HL-60 (cell line): Measurements from ENCODE around the gene DPF3.

Source experiments
- DNase-seq, 2 experiments: peaks; one replicate each; pipeline ENCODE4 v3.0.0-alpha.2; 2010 to 2020; ENCODE audit warnings: low read depth in 1 of 2, low spot score in 1 of 2
- H3K27ac ChIP-seq: fragments of 250-450 bp; sonication (Bioruptor Pico); replicated peaks from 2 replicates; pipeline ENCODE4 v1.5.1; 2020; ENCODE audit warnings: mild to moderate bottlenecking, moderate library complexity
- H3K27me3 ChIP-seq: fragments of 250-450 bp; sonication (Bioruptor Pico); 2 replicates; pipeline ENCODE4 v1.5.1; 2021; ENCODE audit warnings: mild to moderate bottlenecking, moderate library complexity; ENCODE audit not compliant: insufficient read depth, poor library complexity, severe bottlenecking
- H3K4me3 ChIP-seq: replicated peaks from 2 replicates; pipeline ENCODE4 v1.5.1; 2011; ENCODE audit warnings: mild to moderate bottlenecking, control low read depth, low read length; ENCODE audit not compliant: insufficient read depth
- CTCF ChIP-seq: IDR thresholded peaks from one replicate; pipeline ENCODE4 v1.5.1; 2011; ENCODE audit warnings: low read length, control low read depth, inconsistent platforms; ENCODE audit not compliant: insufficient read depth
- GABPA ChIP-seq: IDR thresholded peaks from 2 replicates; pipeline ENCODE4 v1.6.1; 2012; ENCODE audit warnings: low read depth
- POLR2AphosphoS5 ChIP-seq: IDR thresholded peaks from 2 replicates; pipeline ENCODE4 v1.6.1; 2012; ENCODE audit warnings: low read depth
- REST ChIP-seq: IDR thresholded peaks from 2 replicates; pipeline ENCODE4 v1.6.1; 2012; ENCODE audit warnings: low read depth; ENCODE audit not compliant: insufficient replicate concordance
- SPI1 ChIP-seq: IDR thresholded peaks from 2 replicates; pipeline ENCODE4 v1.6.1; 2012; ENCODE audit warnings: low read depth, mild to moderate bottlenecking, borderline replicate concordance

Gene DPF3

GRCh38 chr14:72864712-72865365 lies 29.1 kb downstream of the DPF3 start:
- no peak for DNase-seq
- Histone ChIP-seq H3K27me3 (no peaks in the 10 kb centered on the region), H3K27ac (no peak overlapping the region), H3K4me3 (no peak overlapping the region)
- no peak for TF ChIP-seq GABPA

- no peak overlapping the region for H3K4me3 ChIP-seq
Observed at GRCh38 chr14:72863216-72864006, 30.5 kb downstream of the DPF3 start.

GRCh38 chr14:72856530-72857266 lies 37.2 kb downstream of the DPF3 start:
- TF ChIP-seq REST (no peak), GABPA (no peak), CTCF (no peak), POLR2AphosphoS5 (no peak), SPI1 (no peak)
- DNase-seq = no peak
- Histone ChIP-seq H3K4me3 (no peak overlapping the region), H3K27me3 (no peaks in the 10 kb centered on the region), H3K27ac (no peak overlapping the region)

More at GRCh38 chr14:72863216-72864006, 30.5 kb downstream of the DPF3 start:
- no peak for DNase-seq
- H3K27me3 ChIP-seq = no peaks in the 10 kb centered on the region
- H3K27ac ChIP-seq = no peak overlapping the region
- TF ChIP-seq SPI1 = no peak

GRCh38 chr14:72855913-72856312 lies 38.0 kb downstream of the DPF3 start:
- H3K27ac ChIP-seq = no peak overlapping the region
- TF ChIP-seq GABPA (no peak), POLR2AphosphoS5 (no peak), SPI1 (no peak), CTCF (no peak), REST (no peak)
- H3K27me3 ChIP-seq = no peaks in the 10 kb centered on the region
- H3K4me3 ChIP-seq = no peak overlapping the region
- no peak for DNase-seq
